ENCODE measurements around the gene POLR2H. TPM values are rescaled to one million over a fixed set of nuclear protein-coding genes. Genes with fewer than 3 reads are reported as not detected.

POLR2H gene
- polyA plus RNA-seq, 1 experiment, result 72.0 TPM

DNA sequence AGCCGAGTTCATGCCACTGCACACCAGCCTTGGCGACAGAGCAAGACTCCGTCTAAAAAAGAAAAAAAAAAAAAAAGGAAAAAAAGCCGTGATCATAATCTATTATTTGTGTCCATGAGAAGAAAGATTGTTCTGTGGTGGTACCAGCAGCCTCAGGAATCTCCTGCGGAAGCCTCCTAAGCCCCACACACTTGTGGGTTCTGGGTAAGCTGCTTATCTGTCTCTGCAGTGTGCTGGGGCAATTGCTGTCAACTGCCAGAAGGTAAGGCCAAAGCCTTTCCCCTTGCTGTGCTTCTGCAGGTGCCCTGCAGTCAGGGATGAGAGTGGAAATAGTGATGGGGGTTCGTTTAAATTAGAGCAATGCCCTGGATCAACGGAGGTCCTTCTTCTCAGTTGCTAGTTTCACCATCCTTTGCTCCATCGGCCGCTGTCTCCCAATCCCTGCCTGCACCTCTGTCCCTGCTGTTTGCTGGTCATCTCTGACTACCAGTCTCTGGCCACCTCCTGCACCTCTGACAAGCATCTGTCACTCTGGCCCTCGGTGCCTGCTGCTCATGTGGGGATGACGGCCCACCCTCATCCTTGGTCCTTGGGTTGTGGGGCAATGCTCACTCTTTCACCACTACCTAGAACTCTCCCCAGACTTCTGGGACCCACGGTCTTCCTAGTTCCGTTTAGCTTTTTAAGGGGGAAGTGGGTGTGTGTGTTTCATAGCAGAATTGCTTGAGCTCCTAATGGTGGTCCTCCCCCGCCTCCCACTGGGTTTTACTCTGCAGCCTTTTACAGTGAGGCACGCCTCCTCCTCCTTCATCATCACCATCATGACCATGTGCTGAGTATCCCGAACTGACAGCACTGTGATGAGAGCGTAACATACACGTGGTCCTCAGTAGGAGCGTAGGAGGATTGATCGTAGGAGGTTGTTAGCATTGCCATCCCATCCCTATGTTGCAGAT is 43.8 kb downstream of the POLR2H start:
- ChIA-PET CTCF (interaction anchor here (1.1 to 1.3 kb wide), 3 partner anchors 12 to 114 kb away, joined by 3 to 4 read pairs (median 3); no protein-coding TSS in a partner anchor), POLR2A (no interaction called here)
- TF ChIP-seq, protein P1, sequence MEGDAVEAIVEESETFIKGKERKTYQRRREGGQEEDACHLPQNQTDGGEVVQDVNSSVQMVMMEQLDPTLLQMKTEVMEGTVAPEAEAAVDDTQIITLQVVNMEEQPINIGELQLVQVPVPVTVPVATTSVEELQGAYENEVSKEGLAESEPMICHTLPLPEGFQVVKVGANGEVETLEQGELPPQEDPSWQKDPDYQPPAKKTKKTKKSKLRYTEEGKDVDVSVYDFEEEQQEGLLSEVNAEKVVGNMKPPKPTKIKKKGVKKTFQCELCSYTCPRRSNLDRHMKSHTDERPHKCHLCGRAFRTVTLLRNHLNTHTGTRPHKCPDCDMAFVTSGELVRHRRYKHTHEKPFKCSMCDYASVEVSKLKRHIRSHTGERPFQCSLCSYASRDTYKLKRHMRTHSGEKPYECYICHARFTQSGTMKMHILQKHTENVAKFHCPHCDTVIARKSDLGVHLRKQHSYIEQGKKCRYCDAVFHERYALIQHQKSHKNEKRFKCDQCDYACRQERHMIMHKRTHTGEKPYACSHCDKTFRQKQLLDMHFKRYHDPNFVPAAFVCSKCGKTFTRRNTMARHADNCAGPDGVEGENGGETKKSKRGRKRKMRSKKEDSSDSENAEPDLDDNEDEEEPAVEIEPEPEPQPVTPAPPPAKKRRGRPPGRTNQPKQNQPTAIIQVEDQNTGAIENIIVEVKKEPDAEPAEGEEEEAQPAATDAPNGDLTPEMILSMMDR (IDR thresholded peaks at IDR 0.05; ENCODE audit: insufficient read depth, low read depth, low read length), result no peak

DNA sequence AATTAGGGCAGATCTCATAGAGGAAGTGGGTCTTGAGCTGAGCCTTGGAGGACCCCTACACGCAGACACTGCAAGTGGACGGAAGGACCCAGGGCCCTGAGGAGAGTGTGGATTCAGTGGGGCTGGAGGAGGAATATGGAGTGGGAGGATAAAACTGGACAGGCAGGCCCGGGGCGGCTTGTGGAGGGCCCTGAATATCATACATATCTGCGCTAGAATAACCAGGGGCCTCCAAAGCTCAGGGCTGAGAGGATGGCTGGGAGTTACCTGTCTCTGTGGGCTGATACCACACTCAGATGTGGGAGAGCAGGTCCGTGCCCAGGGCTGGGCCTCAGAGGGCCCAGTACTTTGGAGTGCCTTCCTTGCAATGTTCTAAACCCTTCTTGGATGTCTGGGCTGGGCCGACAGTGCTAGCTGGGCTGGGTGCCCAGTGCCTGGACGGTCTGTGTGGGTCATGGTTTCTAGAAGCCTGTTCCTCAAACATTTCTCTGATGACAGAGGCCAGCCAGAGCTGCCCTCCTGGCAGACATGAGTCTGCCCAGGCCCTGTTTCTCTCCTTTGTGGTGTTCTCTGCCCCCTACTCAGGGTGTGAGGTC is 47.9 kb downstream of the POLR2H start:
- TF ChIP-seq, protein P1 (IDR thresholded peaks at IDR 0.05; ENCODE audit: insufficient read depth, low read depth, low read length), result no peak
- Histone ChIP-seq H3K36me3 (ENCODE audit: control insufficient read depth, insufficient read depth, low read length) (no peaks in the 10 kb centered on the region), H3K27me3 (ENCODE audit: control insufficient read depth, insufficient read depth, low read length) (peaks cover 5% of the 10 kb centered on the region), H3K4me3 (ENCODE audit: low read depth, low read length) (no peak overlapping the region)
- ChIA-PET POLR2A (no interaction called here), CTCF (interaction anchor here (1.7 kb wide), 1 partner anchor 37 kb away, joined by 6 read pairs; no protein-coding TSS in a partner anchor)
- DNase-seq (ENCODE audit: low read depth), result no peak

More for the DNA sequence above, 43.8 kb downstream of the POLR2H start:
- Histone ChIP-seq H3K4me3 (ENCODE audit: low read depth, low read length) (no peak overlapping the region), H3K36me3 (ENCODE audit: control insufficient read depth, insufficient read depth, low read length) (no peaks in the 10 kb centered on the region), H3K27me3 (ENCODE audit: control insufficient read depth, insufficient read depth, low read length) (peaks cover 9% of the 10 kb centered on the region)
- DNase-seq (ENCODE audit: low read depth), result no peak

DNA sequence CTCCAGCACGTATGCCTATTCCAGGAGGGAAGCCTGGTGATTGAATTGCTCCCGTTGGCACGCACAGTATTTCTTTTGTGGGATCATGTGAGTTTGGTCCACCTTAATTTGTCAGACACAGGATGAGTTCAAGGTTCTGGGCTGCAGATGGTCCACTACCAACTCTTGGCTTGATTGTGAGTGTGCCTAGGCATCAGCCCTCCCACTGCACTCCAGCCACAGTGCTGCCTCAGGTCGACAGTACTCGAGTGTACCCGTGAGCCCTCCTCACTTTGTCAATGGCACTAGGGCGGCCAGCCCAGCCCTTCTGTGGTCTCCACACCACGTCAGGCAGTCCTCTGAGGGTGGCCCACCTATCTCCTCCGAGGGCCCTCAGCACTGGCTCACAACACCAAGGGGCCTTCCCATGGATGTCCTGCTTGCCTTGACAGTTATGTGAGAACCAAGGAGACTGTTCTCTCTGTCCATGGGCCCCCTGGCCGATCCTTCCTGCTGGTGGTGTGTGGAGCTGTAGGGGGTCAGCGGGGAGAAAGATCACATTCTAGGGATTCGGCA is 48.5 kb downstream of the POLR2H start:
- POLR2A ChIA-PET, result no interaction called here
- TF ChIP-seq, protein P1 (IDR thresholded peaks at IDR 0.05; ENCODE audit: insufficient read depth, low read depth, low read length), result no peak
- H3K36me3 ChIP-seq (ENCODE audit: control insufficient read depth, insufficient read depth, low read length), result no peaks in the 10 kb centered on the region
- DNase-seq (ENCODE audit: low read depth), result no peak
- H3K27me3 ChIP-seq (ENCODE audit: control insufficient read depth, insufficient read depth, low read length), result peaks cover 3% of the 10 kb centered on the region
- no peak overlapping the region for H3K4me3 ChIP-seq (ENCODE audit: low read depth, low read length)
- CTCF ChIA-PET, result interaction anchor here (1.7 kb wide), 1 partner anchor 38 kb away, joined by 6 read pairs; no protein-coding TSS in a partner anchor

DNA sequence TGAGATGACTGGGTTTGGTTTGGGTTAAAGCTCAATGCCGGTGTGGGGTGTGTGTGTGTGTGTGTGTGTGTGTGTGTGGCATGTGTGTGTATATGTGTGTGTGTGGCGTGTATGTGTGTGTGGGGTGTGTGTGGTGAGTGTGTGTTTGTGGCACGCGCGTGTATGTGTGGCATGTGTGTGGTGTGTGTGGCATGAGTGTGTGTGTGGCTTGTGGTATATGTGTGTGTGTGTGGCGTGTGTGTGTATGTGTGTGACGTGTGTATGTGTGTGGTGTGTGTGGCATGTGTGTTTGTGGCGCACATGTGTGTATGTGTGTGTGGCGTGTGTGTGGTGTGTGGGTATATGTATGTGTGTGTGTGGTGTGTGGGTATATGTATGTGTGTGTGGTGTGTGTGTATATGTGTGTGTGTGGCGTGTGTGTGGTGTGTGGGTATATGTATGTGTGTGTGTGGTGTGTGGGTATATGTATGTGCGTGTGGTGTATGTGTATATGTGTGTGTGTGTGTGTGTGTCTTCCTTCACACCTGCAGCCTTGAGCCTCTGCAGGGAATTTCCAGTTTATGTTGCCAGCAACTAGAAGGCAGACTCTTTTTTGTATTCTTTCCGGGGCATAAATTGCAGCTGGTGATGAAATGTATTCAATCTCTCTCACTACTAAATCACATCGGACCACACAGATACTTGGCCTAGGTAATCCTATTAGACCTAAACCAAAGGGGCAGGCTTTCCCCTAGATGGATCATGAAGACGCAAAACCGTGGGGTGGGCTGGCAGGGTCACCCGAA is 53.1 kb downstream of the POLR2H start:
- POLR2A ChIA-PET, result no interaction called here
- Histone ChIP-seq H3K27me3 (ENCODE audit: control insufficient read depth, insufficient read depth, low read length) (no peaks in the 10 kb centered on the region), H3K36me3 (ENCODE audit: control insufficient read depth, insufficient read depth, low read length) (no peaks in the 10 kb centered on the region), H3K4me3 (ENCODE audit: low read depth, low read length) (no peak overlapping the region)
- CTCF ChIA-PET, result interaction anchor here (0.9 to 3.5 kb wide), 6 partner anchors 43 to 130 kb away, joined by 3 to 15 read pairs (median 7); no protein-coding TSS in a partner anchor
- DNase-seq (ENCODE audit: low read depth), result no peak
- TF ChIP-seq, protein P1 (IDR thresholded peaks at IDR 0.05; ENCODE audit: insufficient read depth, low read depth, low read length), result no peak
